Hepatocyte (in vitro differentiated cells): Measurements from ENCODE around the gene GRM8.

Experiments used
- EZH2 ChIP-seq: fragments of 200-600 bp; sonication (generic); IDR thresholded peaks from 2 replicates; pipeline ENCODE4 v1.6.1; 2016; ENCODE audit warnings: antibody characterized with exemption, mild to moderate bottlenecking, borderline replicate concordance
- EZH2phosphoT487 ChIP-seq: fragments of 200-600 bp; sonication (generic); IDR thresholded peaks from one replicate; pipeline ENCODE4 v1.6.1; 2018; ENCODE audit warnings: antibody characterized with exemption, mild to moderate bottlenecking, low read depth, moderate library complexity; ENCODE audit not compliant: unreplicated experiment, severe bottlenecking
- TF ChIP-seq, protein P1 (sequence below): fragments of 200-600 bp; sonication (generic); IDR thresholded peaks from 2 replicates; pipeline ENCODE4 v1.5.1; 2016; ENCODE audit warnings: antibody characterized with exemption, mild to moderate bottlenecking; ENCODE audit not compliant: poor library complexity

DNA sequence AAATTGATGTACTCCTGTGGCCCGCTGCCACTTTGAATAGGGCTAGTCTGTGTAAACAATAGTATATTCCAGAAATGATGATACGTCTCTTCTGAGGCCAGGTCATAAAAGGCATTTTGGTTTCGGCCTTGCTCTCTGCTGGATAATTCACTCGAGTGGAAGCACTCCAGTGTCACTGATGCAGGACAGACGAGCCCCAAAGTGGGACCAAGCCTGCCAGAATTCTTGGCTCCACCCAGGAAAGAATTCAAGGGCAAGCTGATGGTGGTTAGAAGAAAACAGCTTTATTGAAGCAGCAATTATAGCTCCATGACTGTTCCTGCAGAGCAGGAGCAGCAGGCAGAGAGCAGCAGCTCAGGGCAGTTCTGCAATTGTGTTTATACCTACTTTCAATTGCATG is 717.6 kb downstream of the GRM8 start:
- TF ChIP-seq, protein P1, sequence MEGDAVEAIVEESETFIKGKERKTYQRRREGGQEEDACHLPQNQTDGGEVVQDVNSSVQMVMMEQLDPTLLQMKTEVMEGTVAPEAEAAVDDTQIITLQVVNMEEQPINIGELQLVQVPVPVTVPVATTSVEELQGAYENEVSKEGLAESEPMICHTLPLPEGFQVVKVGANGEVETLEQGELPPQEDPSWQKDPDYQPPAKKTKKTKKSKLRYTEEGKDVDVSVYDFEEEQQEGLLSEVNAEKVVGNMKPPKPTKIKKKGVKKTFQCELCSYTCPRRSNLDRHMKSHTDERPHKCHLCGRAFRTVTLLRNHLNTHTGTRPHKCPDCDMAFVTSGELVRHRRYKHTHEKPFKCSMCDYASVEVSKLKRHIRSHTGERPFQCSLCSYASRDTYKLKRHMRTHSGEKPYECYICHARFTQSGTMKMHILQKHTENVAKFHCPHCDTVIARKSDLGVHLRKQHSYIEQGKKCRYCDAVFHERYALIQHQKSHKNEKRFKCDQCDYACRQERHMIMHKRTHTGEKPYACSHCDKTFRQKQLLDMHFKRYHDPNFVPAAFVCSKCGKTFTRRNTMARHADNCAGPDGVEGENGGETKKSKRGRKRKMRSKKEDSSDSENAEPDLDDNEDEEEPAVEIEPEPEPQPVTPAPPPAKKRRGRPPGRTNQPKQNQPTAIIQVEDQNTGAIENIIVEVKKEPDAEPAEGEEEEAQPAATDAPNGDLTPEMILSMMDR = no peak
- TF ChIP-seq EZH2phosphoT487 (no peak), EZH2 (no peak)
